ENCODE results near the gene TTC21A.

The TTC21A gene

GRCh38 chr3:39185326-39185958, 78.0 kb downstream of the TTC21A start:
- TF ChIP-seq ZFX (IDR thresholded peaks at IDR 0.05) (no peak), CTCF (conservative IDR thresholded peaks at IDR 0.05) (no peak)
- no peak overlapping the region for H3K27ac ChIP-seq

GRCh38 chr3:39185959-39186691, 78.6 kb downstream of the TTC21A start:
- TF ChIP-seq ZFX (IDR thresholded peaks at IDR 0.05) (no peak), CTCF (conservative IDR thresholded peaks at IDR 0.05) (no peak)
- H3K27ac ChIP-seq, result no peak overlapping the region

GRCh38 chr3:39186692-39187151, 79.2 kb downstream of the TTC21A start:
- TF ChIP-seq ZFX (IDR thresholded peaks at IDR 0.05) (no peak), CTCF (conservative IDR thresholded peaks at IDR 0.05) (no peak)
- no peak overlapping the region for H3K27ac ChIP-seq

GRCh38 chr3:39187372-39188155, 80.1 kb downstream of the TTC21A start:
- no peak overlapping the region for H3K27ac ChIP-seq
- TF ChIP-seq ZFX (IDR thresholded peaks at IDR 0.05) (no peak), CTCF (conservative IDR thresholded peaks at IDR 0.05) (no peak)

All from C4-2B (cell line).